Suppressor macrophage (primary cell): ENCODE measurements around the gene SMIM22.
A peak's percentile ranks its signal among the peaks of the same experiment; 100 is the strongest.

Experiments used
- DNase-seq, 4 experiments: peaks; one replicate each; pipeline ENCODE4 v3.0.0-alpha.2; 2020 to 2022

SMIM22 gene

GRCh38 chr16:4796982-4797804 is 2.0 kb downstream of the SMIM22 start:
- no peak for DNase-seq

DNA sequence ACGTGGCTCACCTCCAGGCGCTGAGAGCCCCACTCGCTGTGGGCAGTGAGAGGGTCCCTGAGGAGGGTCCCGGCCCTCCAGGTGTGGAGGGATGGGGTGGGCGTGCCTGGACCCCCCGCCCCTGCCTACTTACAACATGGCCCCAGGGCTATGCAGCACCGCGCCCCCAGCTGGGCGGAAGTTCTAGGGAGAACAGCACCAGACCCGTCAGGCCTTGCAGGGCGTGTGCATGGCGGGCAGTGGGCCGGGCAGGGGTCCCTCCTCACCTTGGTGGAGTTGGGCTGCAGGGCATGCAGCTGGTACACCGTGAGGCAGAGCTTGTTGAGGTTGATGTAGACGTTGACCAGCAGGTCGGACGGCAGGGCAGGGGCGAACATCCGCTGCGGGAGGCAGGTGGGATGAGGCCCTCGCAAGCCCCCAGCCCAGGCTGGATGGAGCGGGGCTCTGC is 2.7 kb downstream of the SMIM22 start:
- DNase-seq: no peak

- no peak for DNase-seq
These were observed 3.3 kb downstream of the SMIM22 start for GRCh38 chr16:4798456-4798855.

DNA sequence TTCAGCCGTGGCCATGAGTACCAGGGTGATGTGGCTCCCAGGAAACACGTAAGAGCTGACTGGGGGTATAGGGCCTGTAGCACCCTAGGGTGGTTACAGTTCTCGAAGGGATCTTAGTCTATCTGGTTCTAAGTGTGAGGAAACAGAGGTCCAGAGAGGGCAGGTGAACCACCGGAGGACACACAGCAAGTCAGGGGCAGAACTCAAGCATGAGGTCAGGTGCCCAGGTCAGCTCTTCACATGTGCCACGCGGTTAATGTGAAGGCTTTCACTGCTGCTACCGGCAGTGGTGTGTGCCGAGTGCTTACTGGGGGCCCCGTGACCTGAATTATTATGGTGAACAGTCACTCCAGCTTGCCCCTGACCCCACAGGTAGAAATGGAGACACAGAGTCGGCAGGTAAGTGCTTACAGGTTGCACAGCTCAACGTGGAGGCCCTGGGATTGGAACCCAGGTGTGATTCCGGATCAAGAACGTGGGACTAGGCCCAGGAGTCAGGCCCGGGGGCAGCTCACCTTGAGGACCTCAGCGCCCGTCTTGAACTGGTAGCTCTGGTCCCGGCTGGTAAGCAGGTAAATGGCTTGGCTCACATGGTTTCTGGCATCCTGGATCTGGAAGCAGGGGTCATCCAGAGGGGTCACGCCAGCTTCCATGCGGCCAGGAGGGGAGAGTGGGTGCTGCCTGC is 4.1 kb downstream of the SMIM22 start:
- no peak for DNase-seq

DNA sequence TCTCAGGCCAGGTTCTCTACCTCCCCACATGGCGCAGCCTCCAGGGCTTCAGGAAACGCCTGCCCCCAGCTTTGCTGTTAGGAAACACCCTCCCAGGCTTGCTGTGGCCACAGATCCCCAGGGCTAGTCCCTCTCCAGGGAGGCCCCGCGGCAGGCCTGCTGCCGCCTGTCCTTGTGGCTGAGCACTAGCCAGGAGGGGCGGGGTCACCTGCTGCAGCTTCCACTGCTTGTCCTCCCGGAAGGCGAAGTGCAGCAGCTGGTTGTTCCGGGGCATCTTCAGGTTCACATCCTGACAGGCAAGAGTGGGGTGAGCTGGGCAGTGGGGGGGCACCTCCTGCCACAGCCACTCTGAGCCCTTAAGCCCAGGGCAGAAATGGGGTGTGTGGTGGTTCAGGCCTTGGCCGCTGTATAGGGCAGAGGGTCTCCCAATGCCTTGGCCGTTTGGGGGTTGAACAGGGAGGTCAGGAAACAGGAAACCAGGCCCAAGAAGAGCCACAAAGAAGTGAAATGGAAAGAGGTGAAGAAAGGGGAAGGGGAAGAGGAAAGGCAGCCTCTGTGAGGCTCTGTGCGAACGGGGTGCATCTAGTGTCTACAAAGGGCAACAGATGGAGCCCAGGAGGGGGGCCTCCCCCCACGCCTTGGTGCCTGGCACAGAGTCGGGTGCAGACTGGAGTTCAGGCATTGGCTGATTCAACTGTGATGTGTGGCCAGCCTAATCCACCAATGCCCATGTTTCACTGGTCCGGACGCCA is 5.3 kb downstream of the SMIM22 start:
- DNase-seq: peak; percentile 11 to 61 (median 33)

DNA sequence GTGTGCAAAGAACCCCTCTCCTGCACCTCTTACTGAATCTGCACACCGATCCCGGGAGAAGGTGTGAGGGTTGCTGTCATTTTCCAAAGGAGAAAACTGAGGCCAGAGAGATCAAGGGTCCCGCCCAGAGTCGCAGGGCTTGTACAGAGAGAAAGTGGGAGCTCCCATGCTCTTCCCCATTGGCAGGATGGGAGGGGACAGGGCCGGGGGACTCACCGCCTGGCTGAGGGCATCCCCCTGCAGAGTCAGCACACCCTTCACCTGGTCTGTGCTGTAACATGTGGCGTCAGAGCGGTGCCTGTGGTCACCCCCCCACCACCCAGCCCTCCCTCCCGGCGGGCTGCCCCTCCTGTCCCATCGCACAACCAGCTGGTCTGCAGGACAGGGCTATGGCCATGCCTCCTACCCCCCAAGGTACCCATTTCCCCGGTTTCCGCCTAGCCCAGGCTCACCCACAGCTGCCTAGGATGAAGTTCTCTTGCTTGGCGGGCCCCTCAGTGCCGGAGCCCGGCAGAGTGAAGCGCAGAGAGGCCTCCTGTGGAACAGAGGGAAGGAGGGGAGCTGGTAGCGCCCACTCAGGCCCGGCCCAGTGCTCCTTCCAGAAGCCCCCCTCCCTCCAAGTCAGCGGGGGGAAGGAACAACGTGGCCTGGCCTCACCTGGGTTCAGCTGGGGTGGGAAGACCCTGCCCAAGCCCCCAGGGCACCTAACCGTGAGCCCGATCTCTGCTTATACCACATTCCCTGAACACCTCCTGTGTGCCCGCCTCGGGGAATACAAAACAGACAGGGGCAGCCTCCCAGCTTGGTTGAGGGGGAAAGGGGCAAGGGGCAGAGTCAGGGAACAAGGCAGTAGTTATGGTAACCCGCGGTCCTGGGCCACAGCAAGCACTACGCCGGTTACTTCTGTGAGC is 6.1 kb downstream of the SMIM22 start:
- DNase-seq: no peak

DNA sequence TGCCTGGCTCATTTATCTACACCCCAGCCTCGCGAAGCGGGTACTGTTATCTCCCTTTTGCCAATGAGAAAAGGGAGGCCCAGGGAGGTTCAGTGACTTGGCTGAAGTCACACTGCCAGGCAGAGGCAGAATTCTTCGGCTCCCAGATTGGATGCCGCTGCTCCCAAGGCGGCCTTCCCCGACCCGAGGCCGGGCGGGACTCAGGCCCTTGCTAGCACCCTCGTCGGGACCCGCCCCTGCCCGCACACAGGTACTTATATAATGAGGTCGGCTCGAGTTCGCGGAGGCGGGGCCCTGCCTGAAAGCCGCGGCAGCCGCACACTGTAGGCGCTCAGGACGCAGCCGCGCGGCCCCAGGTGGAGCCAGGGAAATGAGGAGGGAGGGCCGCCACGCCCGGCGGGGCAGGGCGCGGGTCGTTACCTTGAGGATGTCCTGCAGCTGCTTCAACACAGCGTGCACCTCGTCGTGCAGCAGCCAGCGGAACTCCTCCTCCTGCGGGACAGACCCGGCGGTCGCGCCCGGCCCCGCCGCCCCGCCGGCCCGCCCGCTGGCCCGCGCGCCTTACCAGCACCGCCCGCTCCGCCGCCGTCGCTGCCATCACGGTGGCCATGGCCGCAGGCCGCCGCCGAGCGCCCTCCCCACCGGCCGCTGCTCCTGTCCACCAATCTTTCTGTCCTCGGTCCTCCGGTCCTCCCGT is 6.9 kb downstream of the SMIM22 start, which contains the start of gene ROGDI:
ROGDI (minus strand) TSS at position 672 of the 697 bp plus-strand sequence; CDS start at position 610, 62 bp downstream.
- peak in 3 of 4 experiments; percentile 12 to 71 (median 51) for DNase-seq

- DNase-seq: peak; percentile 91 to 96 (median 96)
These were observed 7.6 kb downstream of the SMIM22 start for GRCh38 chr16:4802659-4803287.

DNA sequence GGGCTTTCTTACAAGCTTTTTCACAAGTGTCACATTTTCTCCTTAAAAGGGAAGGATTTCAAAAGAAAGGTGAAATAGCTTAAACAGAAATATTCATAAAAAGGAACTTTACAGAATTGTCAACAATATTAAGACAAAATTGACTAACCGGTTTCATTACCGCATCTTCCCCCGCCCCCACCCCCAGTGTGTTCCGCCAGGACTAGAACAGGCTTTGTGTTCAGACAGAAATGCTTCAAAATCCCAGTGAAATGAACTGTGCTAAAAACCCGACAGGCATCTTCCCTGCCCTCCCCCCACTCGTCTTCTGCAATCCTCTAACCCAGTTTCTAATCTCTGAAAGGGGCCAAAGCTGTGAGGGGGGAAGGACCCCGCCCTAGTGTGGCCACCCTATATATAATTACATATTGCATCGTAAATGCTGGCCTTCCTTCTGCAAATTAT is 8.3 kb downstream of the SMIM22 start:
- peak; percentile 28 to 69 (median 48) for DNase-seq

DNA sequence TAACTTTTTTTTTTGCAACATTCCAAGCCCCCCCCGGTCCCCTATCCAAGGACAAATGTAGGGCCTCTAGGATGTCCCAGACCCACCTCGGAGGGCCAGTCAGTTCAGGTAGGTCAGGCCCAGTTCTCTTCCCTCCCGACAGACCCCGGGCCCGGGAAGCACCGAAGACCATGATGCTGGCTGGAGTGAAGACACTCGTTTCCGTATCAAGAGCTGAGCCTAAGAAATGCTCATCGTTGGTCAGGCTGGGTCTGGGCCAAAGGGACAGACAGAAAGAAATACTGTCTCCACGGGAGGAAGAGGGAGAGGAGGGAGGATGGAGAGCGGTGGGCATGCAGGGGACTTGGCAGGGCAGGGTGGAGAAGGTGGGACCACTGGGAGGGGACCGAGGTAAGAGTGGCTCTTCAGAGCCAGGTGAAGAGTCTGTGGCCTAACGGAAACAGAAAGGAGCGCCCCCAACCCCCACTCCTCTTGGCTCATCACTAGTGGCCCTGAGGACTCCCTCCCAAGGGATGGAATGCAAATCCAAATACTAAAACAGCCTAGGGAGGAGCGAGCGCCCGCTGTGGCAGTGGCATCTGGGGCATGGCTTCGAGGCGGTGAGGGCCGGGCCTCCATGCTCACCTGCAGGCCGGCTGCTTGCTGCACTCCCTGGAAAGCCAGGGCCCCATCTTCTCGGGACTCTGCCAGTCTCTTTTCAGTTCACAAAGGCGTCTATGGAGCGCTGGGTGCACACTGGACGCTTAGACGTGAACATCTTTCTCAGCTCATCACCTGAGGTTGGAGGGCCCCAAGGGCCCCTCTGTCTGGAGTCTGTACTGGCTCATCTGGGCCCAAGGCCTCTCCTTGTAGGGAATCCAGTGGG is 9.0 kb downstream of the SMIM22 start:
- DNase-seq: no peak

DNA sequence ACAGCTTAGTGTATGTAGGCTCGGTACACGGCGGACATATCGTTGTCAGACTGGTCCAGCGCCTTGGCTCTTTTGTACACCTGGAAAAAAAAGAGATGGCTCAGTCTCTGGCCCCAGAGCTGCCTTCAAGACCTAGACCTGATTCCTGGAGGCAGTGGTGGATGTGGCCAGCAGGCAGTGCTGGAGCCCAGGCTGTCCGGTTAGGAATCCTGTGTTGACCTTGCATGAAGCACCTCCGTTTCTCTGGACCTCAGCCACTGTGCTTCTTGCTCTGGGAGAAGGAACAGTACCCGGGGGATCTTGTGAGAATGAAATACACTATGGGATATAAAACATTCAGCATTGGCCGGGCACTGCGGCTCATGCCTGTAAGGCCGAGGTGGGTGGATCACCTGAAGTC is 10.1 kb downstream of the SMIM22 start:
- no peak for DNase-seq

DNA sequence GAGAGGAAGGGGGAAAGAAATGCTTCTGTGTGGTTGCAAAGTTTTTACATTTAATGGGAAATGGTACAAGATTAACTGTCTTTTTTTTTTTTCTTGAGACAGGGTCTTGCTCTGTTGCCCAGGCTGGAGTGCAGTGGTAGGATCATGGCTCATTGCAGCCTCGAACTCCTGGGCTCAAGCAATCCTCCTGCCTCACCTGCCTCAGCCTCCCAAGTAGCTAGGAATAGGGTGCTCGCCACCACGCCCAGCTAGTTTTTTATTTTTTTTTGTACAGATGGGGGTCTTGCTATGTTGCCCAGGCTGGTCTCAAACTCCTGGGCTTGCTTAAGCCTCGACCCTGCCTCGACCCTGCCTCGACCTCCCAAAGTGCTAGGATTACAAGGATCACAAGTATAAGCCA is 11.1 kb downstream of the SMIM22 start:
- DNase-seq: no peak

GRCh38 chr16:4811242-4811641 is 16.1 kb downstream of the SMIM22 start:
- DNase-seq: no peak

GRCh38 chr16:4811773-4812172 is 16.6 kb downstream of the SMIM22 start:
- DNase-seq: no peak

GRCh38 chr16:4813251-4814003 is 18.3 kb downstream of the SMIM22 start:
- DNase-seq: no peak

- no peak for DNase-seq
These were observed 18.9 kb downstream of the SMIM22 start for GRCh38 chr16:4814046-4814445.

DNA sequence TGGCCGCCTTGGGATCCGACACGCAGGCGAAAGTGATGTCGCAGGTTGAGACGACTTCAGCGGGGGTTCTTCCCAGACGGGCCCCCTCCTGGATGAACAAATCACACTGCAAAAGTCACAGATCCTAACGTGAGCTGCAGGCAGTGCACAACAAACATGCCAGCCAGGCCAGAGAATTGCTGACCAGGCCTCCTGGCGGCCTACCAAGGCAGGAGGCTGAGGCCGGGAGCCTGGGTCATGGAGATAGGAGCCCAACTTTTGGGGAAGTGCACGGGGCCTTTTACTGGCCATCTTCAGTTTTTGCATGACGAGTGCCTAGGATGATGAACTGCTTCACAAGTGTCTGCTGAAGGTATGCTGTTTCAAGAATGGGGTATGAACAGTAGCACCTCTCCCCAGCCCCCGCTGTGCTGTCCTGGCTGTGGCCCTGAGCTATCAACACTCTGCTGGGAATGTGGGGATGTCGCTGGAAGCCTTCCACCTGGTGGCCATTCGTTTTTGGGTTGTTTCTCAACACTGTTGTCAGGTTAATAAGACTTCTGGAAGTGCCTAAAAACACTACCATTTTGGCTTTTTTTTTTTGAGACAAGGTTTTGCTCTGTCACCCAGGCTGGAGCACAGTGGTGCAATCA is 19.5 kb downstream of the SMIM22 start:
- no peak for DNase-seq

DNA sequence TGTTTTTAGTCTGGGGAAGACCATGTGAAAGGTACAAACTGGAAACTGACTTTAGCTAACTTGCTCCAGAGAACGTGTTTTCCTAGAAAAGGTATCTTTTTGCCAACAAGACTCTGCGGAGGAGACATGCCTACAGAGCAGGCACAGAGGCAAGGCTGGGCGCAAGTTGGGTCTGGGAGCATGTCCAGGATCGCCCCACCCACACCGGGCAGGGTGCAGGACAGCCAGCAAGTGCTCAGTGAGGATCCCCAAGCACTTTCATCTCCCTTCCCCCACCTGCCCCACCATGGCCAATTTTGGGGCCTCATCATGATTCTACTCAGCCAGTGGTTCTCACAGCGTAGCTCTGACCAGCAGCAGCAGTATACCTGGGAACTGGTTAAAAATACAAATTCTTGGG is 25.5 kb downstream of the SMIM22 start:
- no peak for DNase-seq

- DNase-seq: no peak
These were observed 30.0 kb downstream of the SMIM22 start for GRCh38 chr16:4825196-4825595.
